HepG2 (cell line): ENCODE data around the gene FOXK2. TPM values are rescaled to one million over a fixed set of nuclear protein-coding genes. Genes with fewer than 3 reads are reported as not detected.

Experiments
- ATRX ChIP-seq: sonication (generic); formaldehyde crosslinking; IDR thresholded peaks from 2 replicates; pipeline ENCODE4 v1.4.0; 2020; ENCODE audit warnings: missing genetic modification reagents, borderline replicate concordance
- HOXA7 ChIP-seq: sonication (generic); formaldehyde crosslinking; IDR thresholded peaks from 2 replicates; pipeline ENCODE4 v1.8.1; 2022; ENCODE audit warnings: mild to moderate bottlenecking, missing genetic modification reagents, moderate library complexity
- MBD4 ChIP-seq: IDR thresholded peaks from 2 replicates; pipeline ENCODE4 v1.6.1; 2012; ENCODE audit warnings: low read length, inconsistent platforms, borderline replicate concordance
- MTF2 ChIP-seq: sonication (generic); formaldehyde crosslinking; IDR thresholded peaks from 2 replicates; pipeline ENCODE4 v1.5.0; 2020; ENCODE audit warnings: missing genetic modification reagents, borderline replicate concordance
- NRL ChIP-seq: sonication (generic); formaldehyde crosslinking; IDR thresholded peaks from 2 replicates; pipeline ENCODE4 v1.5.0; 2020; ENCODE audit warnings: missing genetic modification reagents, mild to moderate bottlenecking, moderate library complexity, borderline replicate concordance
- ZFY ChIP-seq: sonication (generic); formaldehyde crosslinking; IDR thresholded peaks from 2 replicates; pipeline ENCODE4 v1.4.0; 2020; ENCODE audit warnings: missing genetic modification reagents
- ZNF230 ChIP-seq: sonication (generic); formaldehyde crosslinking; IDR thresholded peaks from 2 replicates; pipeline ENCODE4 v1.4.0; 2020; ENCODE audit warnings: mild to moderate bottlenecking, missing genetic modification reagents
- ZNF24 ChIP-seq: fragments of 450-650 bp; IDR thresholded peaks from 2 replicates; pipeline ENCODE4 v1.6.1; 2017; ENCODE audit warnings: antibody characterized with exemption, mild to moderate bottlenecking
- ZNF468 ChIP-seq: sonication (generic); formaldehyde crosslinking; IDR thresholded peaks from 2 replicates; pipeline ENCODE4 v1.8.0; 2022; ENCODE audit warnings: mild to moderate bottlenecking, moderate library complexity, missing genetic modification reagents
- polyA plus RNA-seq, 8 experiments: library from polyadenylated mRNA; depleted of rRNA in 3 of 8; stranded (reverse) in 7 of 8; unstranded in 1 of 8; fragments of >200 nt; fragmentation: Illumina TruSeq in 4 of 8; extraction: Trizol in 4 of 8; gene quantifications; 2 replicates each; pipeline versions ENCODE4 v1.2.1 to v1.2.3, GENCODE V29; 2011 to 2016; ENCODE audit warnings: low read depth in 4 of 8, missing spikeins in 1 of 8, mixed read lengths in 1 of 8; ENCODE audit not compliant: insufficient read depth in 1 of 8
- total RNA-seq, 5 experiments: library from RNA; depleted of rRNA; stranded (reverse); fragments of >200 nt; fragmentation: Illumina TruSeq; extraction: Trizol; gene quantifications; 2 replicates each; pipeline ENCODE4 v1.2.3, GENCODE V29; 2016; ENCODE audit warnings: low read depth in 1 of 5
- TF ChIP-seq, protein P1 (sequence below), 2 experiments: sonication (generic) in 1 of 2; formaldehyde crosslinking in 1 of 2; IDR thresholded peaks; 2 replicates each; pipeline versions ENCODE4 v1.6.1 to v1.9.0; 2014 to 2022; ENCODE audit warnings: antibody characterized with exemption in 1 of 2, borderline replicate concordance in 1 of 2, inconsistent platforms in 1 of 2, low read depth in 1 of 2, missing genetic modification reagents in 1 of 2
- TF ChIP-seq, protein P2 (sequence below): sonication (generic); formaldehyde crosslinking; conservative IDR thresholded peaks from 2 replicates; pipeline ENCODE4 v1.8.1; 2023; ENCODE audit warnings: missing genetic modification reagents
- TF ChIP-seq, protein P3 (sequence below): sonication (generic); formaldehyde crosslinking; IDR thresholded peaks from 2 replicates; pipeline ENCODE4 v1.4.0; 2020; ENCODE audit warnings: missing genetic modification reagents
- TF ChIP-seq, protein P4 (sequence below): sonication (generic); formaldehyde crosslinking; IDR thresholded peaks from 2 replicates; pipeline ENCODE4 v1.4.0; 2020; ENCODE audit warnings: missing genetic modification reagents, borderline replicate concordance

The FOXK2 gene
- total and polyA plus RNA-seq, 2 of the 13 experiments (the other 11 are each of a cell fraction or from before 2014, with no cell fraction given): 67.1 to 67.2 TPM

DNA sequence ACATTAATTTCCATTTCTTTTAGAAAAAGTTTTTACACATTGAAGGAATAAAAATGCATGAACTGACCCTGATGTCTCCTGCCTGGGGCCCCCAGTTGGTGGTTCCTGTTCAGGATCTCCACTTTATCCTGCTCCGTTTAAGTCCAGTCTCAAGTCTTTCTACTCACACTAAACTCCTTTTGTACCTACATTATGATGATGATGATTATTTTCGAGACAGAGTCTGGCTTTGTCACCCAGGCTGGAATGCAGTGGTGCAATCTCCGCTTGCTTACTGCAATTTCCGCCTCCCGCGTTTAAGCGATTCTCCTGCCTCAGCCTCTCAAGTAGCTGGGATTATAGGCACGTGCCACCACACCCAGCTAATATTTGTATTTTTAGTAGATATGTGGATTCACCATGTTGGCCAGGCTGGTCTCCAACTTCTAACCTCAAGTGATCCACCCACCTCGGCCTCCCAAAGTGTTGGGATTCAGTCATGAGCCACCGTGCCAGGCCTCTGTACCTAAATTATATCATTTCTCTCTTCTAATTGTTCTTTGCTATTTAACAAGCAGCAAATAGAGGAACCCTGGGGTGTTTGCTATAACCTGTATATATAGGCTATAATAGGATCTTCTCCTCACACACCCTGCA, 2.2 kb upstream of the FOXK2 start (continued):
- TF ChIP-seq, protein P1, sequence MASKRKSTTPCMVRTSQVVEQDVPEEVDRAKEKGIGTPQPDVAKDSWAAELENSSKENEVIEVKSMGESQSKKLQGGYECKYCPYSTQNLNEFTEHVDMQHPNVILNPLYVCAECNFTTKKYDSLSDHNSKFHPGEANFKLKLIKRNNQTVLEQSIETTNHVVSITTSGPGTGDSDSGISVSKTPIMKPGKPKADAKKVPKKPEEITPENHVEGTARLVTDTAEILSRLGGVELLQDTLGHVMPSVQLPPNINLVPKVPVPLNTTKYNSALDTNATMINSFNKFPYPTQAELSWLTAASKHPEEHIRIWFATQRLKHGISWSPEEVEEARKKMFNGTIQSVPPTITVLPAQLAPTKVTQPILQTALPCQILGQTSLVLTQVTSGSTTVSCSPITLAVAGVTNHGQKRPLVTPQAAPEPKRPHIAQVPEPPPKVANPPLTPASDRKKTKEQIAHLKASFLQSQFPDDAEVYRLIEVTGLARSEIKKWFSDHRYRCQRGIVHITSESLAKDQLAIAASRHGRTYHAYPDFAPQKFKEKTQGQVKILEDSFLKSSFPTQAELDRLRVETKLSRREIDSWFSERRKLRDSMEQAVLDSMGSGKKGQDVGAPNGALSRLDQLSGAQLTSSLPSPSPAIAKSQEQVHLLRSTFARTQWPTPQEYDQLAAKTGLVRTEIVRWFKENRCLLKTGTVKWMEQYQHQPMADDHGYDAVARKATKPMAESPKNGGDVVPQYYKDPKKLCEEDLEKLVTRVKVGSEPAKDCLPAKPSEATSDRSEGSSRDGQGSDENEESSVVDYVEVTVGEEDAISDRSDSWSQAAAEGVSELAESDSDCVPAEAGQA (IDR thresholded peaks at IDR 0.05; ENCODE audit: low read depth): no peak
- TF ChIP-seq, protein P1 (CRISPR knock-in tag; IDR thresholded peaks at IDR 0.05; ENCODE audit: borderline replicate concordance): no peak
- TF ChIP-seq, protein P2, sequence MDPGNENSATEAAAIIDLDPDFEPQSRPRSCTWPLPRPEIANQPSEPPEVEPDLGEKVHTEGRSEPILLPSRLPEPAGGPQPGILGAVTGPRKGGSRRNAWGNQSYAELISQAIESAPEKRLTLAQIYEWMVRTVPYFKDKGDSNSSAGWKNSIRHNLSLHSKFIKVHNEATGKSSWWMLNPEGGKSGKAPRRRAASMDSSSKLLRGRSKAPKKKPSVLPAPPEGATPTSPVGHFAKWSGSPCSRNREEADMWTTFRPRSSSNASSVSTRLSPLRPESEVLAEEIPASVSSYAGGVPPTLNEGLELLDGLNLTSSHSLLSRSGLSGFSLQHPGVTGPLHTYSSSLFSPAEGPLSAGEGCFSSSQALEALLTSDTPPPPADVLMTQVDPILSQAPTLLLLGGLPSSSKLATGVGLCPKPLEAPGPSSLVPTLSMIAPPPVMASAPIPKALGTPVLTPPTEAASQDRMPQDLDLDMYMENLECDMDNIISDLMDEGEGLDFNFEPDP (CRISPR knock-in tag): no peak
- TF ChIP-seq, protein P3, sequence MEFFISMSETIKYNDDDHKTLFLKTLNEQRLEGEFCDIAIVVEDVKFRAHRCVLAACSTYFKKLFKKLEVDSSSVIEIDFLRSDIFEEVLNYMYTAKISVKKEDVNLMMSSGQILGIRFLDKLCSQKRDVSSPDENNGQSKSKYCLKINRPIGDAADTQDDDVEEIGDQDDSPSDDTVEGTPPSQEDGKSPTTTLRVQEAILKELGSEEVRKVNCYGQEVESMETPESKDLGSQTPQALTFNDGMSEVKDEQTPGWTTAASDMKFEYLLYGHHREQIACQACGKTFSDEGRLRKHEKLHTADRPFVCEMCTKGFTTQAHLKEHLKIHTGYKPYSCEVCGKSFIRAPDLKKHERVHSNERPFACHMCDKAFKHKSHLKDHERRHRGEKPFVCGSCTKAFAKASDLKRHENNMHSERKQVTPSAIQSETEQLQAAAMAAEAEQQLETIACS (CRISPR knock-in tag): no peak
- no peak for TF ChIP-seq NRL (CRISPR knock-in tag)
- TF ChIP-seq HOXA7: no peak
- TF ChIP-seq MBD4: no peak
- TF ChIP-seq ZNF24: no peak
- TF ChIP-seq ZNF468 (CRISPR knock-in tag): no peak
- TF ChIP-seq, protein P4, sequence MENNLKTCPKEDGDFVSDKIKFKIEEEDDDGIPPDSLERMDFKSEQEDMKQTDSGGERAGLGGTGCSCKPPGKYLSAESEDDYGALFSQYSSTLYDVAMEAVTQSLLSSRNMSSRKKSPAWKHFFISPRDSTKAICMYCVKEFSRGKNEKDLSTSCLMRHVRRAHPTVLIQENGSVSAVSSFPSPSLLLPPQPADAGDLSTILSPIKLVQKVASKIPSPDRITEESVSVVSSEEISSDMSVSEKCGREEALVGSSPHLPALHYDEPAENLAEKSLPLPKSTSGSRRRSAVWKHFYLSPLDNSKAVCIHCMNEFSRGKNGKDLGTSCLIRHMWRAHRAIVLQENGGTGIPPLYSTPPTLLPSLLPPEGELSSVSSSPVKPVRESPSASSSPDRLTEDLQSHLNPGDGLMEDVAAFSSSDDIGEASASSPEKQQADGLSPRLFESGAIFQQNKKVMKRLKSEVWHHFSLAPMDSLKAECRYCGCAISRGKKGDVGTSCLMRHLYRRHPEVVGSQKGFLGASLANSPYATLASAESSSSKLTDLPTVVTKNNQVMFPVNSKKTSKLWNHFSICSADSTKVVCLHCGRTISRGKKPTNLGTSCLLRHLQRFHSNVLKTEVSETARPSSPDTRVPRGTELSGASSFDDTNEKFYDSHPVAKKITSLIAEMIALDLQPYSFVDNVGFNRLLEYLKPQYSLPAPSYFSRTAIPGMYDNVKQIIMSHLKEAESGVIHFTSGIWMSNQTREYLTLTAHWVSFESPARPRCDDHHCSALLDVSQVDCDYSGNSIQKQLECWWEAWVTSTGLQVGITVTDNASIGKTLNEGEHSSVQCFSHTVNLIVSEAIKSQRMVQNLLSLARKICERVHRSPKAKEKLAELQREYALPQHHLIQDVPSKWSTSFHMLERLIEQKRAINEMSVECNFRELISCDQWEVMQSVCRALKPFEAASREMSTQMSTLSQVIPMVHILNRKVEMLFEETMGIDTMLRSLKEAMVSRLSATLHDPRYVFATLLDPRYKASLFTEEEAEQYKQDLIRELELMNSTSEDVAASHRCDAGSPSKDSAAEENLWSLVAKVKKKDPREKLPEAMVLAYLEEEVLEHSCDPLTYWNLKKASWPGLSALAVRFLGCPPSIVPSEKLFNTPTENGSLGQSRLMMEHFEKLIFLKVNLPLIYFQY (CRISPR knock-in tag): no peak
- no peak for TF ChIP-seq ZNF230 (CRISPR knock-in tag)
- no peak for TF ChIP-seq MTF2 (CRISPR knock-in tag)
- peak; percentile 64 for TF ChIP-seq ZFY
- no peak for TF ChIP-seq ATRX (CRISPR knock-in tag)
